Measurements from ENCODE around the gene EYA4. TPM values are rescaled to one million over a fixed set of nuclear protein-coding genes. Genes with fewer than 3 reads are reported as not detected.

The EYA4 gene
- total RNA-seq, 2 experiments from 2014 or later: not detected

DNA sequence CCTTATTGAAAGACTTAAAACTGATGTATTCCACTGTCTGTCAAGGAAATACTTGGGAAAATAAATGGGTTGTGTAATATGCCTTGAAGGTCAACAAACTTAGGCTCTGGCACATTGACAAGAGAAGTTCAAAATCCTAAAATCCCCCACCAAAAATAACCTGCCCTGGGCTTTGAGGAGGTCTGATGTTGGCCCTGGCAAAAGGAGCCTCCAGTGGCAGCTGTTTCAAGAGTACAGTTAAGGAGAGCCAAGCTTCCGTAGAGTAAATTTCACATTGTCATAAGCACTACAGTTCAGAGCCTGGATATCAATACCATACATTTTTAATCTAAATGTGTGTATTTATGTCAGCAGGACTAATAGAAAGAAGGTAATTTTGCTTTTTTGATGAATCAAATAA lies 282.7 kb downstream of the EYA4 start:
- Mint-ChIP-seq H3K4me3 (no peak overlapping the region), H3K9me3 (no peaks in the 10 kb centered on the region), H3K36me3 (ENCODE audit: low read depth) (no peaks in the 10 kb centered on the region), H3K4me1 (ENCODE audit: low read depth) (no peaks in the 10 kb centered on the region), H3K27me3 (no peaks in the 10 kb centered on the region), H3K27ac (no peak overlapping the region)
- Histone ChIP-seq H3K4me3 (ENCODE audit: low read length) (no peak overlapping the region), H3K4me1 (ENCODE audit: insufficient read depth, low read length) (no peaks in the 10 kb centered on the region), H3K27ac (ENCODE audit: low read depth in 1 of 2, low read length in 2 of 2) (no peak overlapping the region), H3K9me3 (ENCODE audit: control insufficient read depth in 1 of 2, insufficient read depth in 1 of 2, low read length in 2 of 2) (no peaks in the 10 kb centered on the region), H3K36me3 (ENCODE audit: insufficient read depth, low read length) (no peaks in the 10 kb centered on the region), H3K27me3 (ENCODE audit: control insufficient read depth in 1 of 2, insufficient read depth in 2 of 2, low read length in 2 of 2) (no peaks in the 10 kb centered on the region)
- POLR2A ChIA-PET: no interaction called here
- TF ChIP-seq, protein P1, sequence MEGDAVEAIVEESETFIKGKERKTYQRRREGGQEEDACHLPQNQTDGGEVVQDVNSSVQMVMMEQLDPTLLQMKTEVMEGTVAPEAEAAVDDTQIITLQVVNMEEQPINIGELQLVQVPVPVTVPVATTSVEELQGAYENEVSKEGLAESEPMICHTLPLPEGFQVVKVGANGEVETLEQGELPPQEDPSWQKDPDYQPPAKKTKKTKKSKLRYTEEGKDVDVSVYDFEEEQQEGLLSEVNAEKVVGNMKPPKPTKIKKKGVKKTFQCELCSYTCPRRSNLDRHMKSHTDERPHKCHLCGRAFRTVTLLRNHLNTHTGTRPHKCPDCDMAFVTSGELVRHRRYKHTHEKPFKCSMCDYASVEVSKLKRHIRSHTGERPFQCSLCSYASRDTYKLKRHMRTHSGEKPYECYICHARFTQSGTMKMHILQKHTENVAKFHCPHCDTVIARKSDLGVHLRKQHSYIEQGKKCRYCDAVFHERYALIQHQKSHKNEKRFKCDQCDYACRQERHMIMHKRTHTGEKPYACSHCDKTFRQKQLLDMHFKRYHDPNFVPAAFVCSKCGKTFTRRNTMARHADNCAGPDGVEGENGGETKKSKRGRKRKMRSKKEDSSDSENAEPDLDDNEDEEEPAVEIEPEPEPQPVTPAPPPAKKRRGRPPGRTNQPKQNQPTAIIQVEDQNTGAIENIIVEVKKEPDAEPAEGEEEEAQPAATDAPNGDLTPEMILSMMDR (IDR thresholded peaks at IDR 0.05): no peak
- no peak for DNase-seq
- intact Hi-C loops (cut with DNase I, micrococcal nuclease): no loop called here
- CTCF ChIA-PET: no interaction called here
- no peak for ATAC-seq (ENCODE audit: poor library complexity)

DNA sequence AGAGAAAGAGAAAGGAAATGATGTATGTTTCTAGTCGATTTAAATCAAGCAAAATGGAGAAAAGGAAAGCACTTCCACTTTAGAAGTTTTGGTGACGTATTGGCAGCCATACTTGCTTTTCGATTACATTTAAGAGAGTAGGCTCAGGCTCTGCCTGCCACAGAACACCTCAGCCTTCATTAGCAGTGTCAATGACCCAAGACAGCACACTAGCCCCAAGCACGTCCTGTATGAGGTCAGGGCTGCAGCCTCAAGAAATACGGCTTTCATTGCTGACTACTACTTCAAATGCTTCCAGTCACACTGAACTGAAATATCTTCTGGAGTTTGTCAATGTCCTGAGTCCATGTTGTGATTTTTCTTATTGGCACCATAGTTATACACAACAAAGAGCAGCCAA lies 285.3 kb downstream of the EYA4 start:
- H3K27ac ChIP-seq (ENCODE audit: low read depth in 1 of 2, low read length in 2 of 2): no peak overlapping the region
- ATAC-seq (ENCODE audit: poor library complexity) (no peak), DNase-seq (no peak)
- Mint-ChIP-seq H3K4me3 (no peak overlapping the region), H3K9me3 (no peaks in the 10 kb centered on the region), H3K27me3 (peaks cover 3% of the 10 kb centered on the region), H3K27ac (no peak overlapping the region), H3K4me1 (ENCODE audit: low read depth) (no peaks in the 10 kb centered on the region), H3K36me3 (ENCODE audit: low read depth) (no peaks in the 10 kb centered on the region)
- no peaks in the 10 kb centered on the region for H3K9me3 ChIP-seq (ENCODE audit: control insufficient read depth in 1 of 2, insufficient read depth in 1 of 2, low read length in 2 of 2)
- no peaks in the 10 kb centered on the region for H3K27me3 ChIP-seq (ENCODE audit: control insufficient read depth in 1 of 2, insufficient read depth in 2 of 2, low read length in 2 of 2)
- intact Hi-C loops (cut with DNase I, micrococcal nuclease): no loop called here
- H3K4me1 ChIP-seq (ENCODE audit: insufficient read depth, low read length): no peaks in the 10 kb centered on the region
- H3K36me3 ChIP-seq (ENCODE audit: insufficient read depth, low read length): no peaks in the 10 kb centered on the region
- no peak overlapping the region for H3K4me3 ChIP-seq (ENCODE audit: low read length)
- TF ChIP-seq, protein P1 (IDR thresholded peaks at IDR 0.05): no peak
- ChIA-PET POLR2A (no interaction called here), CTCF (no interaction called here)

DNA sequence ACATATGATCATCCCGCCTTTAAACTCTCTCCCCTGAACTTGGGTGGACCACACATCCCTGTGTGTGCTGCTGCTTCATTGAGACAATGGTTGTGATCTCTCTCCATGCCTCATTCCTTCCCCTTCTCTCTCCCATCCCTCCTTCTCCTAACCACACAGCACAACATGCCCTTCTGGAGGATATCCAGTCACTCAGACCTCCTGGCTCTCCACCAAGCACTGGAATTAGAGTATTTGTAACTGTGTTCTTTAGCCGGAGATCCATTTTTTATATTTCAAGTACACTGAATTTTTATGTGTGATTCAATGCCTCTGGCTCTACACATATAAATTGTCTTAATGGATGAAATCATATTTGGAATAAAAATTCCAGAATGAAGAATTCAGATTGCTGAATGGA lies 287.4 kb downstream of the EYA4 start:
- CTCF ChIA-PET: no interaction called here
- H3K4me3 ChIP-seq (ENCODE audit: low read length): no peak overlapping the region
- H3K27me3 Mint-ChIP-seq: peaks cover 13% of the 10 kb centered on the region
- intact Hi-C loops (cut with DNase I, micrococcal nuclease): no loop called here
- POLR2A ChIA-PET: no interaction called here
- ATAC-seq (ENCODE audit: poor library complexity) (no peak), DNase-seq (no peak)
- H3K36me3 Mint-ChIP-seq (ENCODE audit: low read depth): no peaks in the 10 kb centered on the region
- TF ChIP-seq, protein P1 (IDR thresholded peaks at IDR 0.05): no peak
- no peak overlapping the region for H3K27ac Mint-ChIP-seq
- H3K27me3 ChIP-seq (ENCODE audit: control insufficient read depth in 1 of 2, insufficient read depth in 2 of 2, low read length in 2 of 2): no peaks in the 10 kb centered on the region
- H3K27ac ChIP-seq (ENCODE audit: low read depth in 1 of 2, low read length in 2 of 2): no peak overlapping the region
- no peaks in the 10 kb centered on the region for H3K4me1 Mint-ChIP-seq (ENCODE audit: low read depth)
- no peaks in the 10 kb centered on the region for H3K9me3 Mint-ChIP-seq
- no peak overlapping the region for H3K4me3 Mint-ChIP-seq
- H3K4me1 ChIP-seq (ENCODE audit: insufficient read depth, low read length): no peaks in the 10 kb centered on the region
- no peaks in the 10 kb centered on the region for H3K36me3 ChIP-seq (ENCODE audit: insufficient read depth, low read length)
- no peaks in the 10 kb centered on the region for H3K9me3 ChIP-seq (ENCODE audit: control insufficient read depth in 1 of 2, insufficient read depth in 1 of 2, low read length in 2 of 2)
